A673 (cell line): ENCODE results near the gene MCM3AP.

Source experiments
- EZH2 ChIP-seq: fragments of 200-600 bp; sonication (generic); IDR thresholded peaks from 2 replicates; pipeline ENCODE4 v1.6.1; 2017; ENCODE audit warnings: borderline replicate concordance, low read depth, mild to moderate bottlenecking, mixed read lengths, antibody characterized with exemption, low read length; ENCODE audit not compliant: poor library complexity, severe bottlenecking
- TF ChIP-seq, protein P1 (sequence below): fragments of 300-800, 200-600 bp; sonication (generic); conservative IDR thresholded peaks from 2 replicates; pipeline ENCODE4 v1.5.1; 2017; ENCODE audit warnings: low read depth, mild to moderate bottlenecking, antibody characterized with exemption, low read length, moderate library complexity, mixed read lengths

- TF ChIP-seq, protein P1, sequence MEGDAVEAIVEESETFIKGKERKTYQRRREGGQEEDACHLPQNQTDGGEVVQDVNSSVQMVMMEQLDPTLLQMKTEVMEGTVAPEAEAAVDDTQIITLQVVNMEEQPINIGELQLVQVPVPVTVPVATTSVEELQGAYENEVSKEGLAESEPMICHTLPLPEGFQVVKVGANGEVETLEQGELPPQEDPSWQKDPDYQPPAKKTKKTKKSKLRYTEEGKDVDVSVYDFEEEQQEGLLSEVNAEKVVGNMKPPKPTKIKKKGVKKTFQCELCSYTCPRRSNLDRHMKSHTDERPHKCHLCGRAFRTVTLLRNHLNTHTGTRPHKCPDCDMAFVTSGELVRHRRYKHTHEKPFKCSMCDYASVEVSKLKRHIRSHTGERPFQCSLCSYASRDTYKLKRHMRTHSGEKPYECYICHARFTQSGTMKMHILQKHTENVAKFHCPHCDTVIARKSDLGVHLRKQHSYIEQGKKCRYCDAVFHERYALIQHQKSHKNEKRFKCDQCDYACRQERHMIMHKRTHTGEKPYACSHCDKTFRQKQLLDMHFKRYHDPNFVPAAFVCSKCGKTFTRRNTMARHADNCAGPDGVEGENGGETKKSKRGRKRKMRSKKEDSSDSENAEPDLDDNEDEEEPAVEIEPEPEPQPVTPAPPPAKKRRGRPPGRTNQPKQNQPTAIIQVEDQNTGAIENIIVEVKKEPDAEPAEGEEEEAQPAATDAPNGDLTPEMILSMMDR: no peak
- TF ChIP-seq EZH2: no peak
Measured at GRCh38 chr21:46248827-46249226, 36.6 kb downstream of the MCM3AP start.
